GM12878 (cell line): Measurements from ENCODE around the gene ADGRE2. TPM values are rescaled to one million over a fixed set of nuclear protein-coding genes. Genes with fewer than 3 reads are reported as not detected.

Experiments used
- ATAC-seq: fragments of 200-7000 bp; cut with Tn5 transposase; 3 replicates; pipeline ENCODE4 v1.9.1; 2020; ENCODE audit warnings: mild to moderate bottlenecking, moderate library complexity
- BruUV-seq: library from RNA; stranded (reverse); fragments of 400-500 nt; replicated peaks from 2 replicates; lab custom pipeline; 2021; lab: Mats Ljungman, UMichigan
- CTCF ChIA-PET: fragments of 300-600 bp; sonication (Branson Sonifier 250); formaldehyde crosslinking; extraction: SDS; loops from one replicate; lab custom pipeline; 2021; ENCODE audit warnings: inconsistent platforms; lab: Yijun Ruan, JAX
- POLR2A ChIA-PET: fragments of 350-600 bp; formaldehyde crosslinking; extraction: SDS; loops from one replicate; lab custom pipeline; 2021; ENCODE audit warnings: inconsistent platforms; lab: Charles Lee
- RAD21 ChIA-PET: fragments of 300-600 bp; sonication (Branson Sonifier 250); formaldehyde crosslinking; loops from one replicate; lab custom pipeline; 2023; ENCODE audit warnings: antibody characterized with exemption; ENCODE audit not compliant: unreplicated experiment; lab: Charles Lee
- SMC1A ChIA-PET: fragments of 300-600 bp; sonication (Branson Sonifier 250); formaldehyde crosslinking; loops from one replicate; lab custom pipeline; 2023; ENCODE audit not compliant: unreplicated experiment, uncharacterized antibody; lab: Charles Lee
- DNase-seq: peaks from one replicate; pipeline ENCODE4 v3.0.0-alpha.2; 2011; ENCODE audit warnings: low read depth, low spot score
- FAIRE-seq: peaks from 3 replicates; lab custom pipeline; 2011; peaks lifted over from hg19 to GRCh38; lab: Jason Lieb, UNC
- H2AFZ ChIP-seq: 2 replicates; pipeline ENCODE4 v1.6.0; 2011; ENCODE audit warnings: low read depth, low read length, control low read depth; ENCODE audit not compliant: control insufficient read depth
- H3K27ac ChIP-seq: 2 replicates; pipeline ENCODE4 v1.5.1; 2011; ENCODE audit warnings: control low read depth; ENCODE audit not compliant: control insufficient read depth, insufficient read depth
- H3K27me3 ChIP-seq, 2 experiments: replicated peaks in 1 of 2; 2 replicates each; pipeline versions ENCODE4 v1.6.0 to v1.6.1; 2011; ENCODE audit warnings: low read length in 1 of 2; ENCODE audit not compliant: control insufficient read depth in 2 of 2, insufficient read depth in 2 of 2
- H3K36me3 ChIP-seq, 2 experiments: 2 replicates each; pipeline ENCODE4 v1.5.1; 2011; ENCODE audit warnings: low read length in 1 of 2; ENCODE audit not compliant: control insufficient read depth in 2 of 2, insufficient read depth in 2 of 2
- H3K4me1 ChIP-seq: 2 replicates; pipeline ENCODE4 v1.6.1; 2011; ENCODE audit warnings: mild to moderate bottlenecking, low read length, moderate library complexity, mixed read lengths; ENCODE audit not compliant: control insufficient read depth, insufficient read depth
- H3K4me2 ChIP-seq: 2 replicates; pipeline ENCODE4 v1.6.0; 2011; ENCODE audit warnings: control low read depth; ENCODE audit not compliant: control insufficient read depth, insufficient read depth
- H3K4me3 ChIP-seq: fragments of 200-600 bp; sonication (generic); 2 replicates; pipeline ENCODE4 v1.5.1; 2016
- H3K79me2 ChIP-seq: 2 replicates; pipeline ENCODE4 v1.6.0; 2011; ENCODE audit warnings: low read length; ENCODE audit not compliant: control insufficient read depth, insufficient read depth
- H3K9ac ChIP-seq: 2 replicates; pipeline ENCODE4 v1.8.0; 2011; ENCODE audit warnings: low read length, control low read depth, mixed read lengths; ENCODE audit not compliant: control insufficient read depth, insufficient read depth
- H3K9me3 ChIP-seq: replicated peaks from 3 replicates; pipeline ENCODE4 v1.5.1; 2011; ENCODE audit warnings: mild to moderate bottlenecking, low read length; ENCODE audit not compliant: control insufficient read depth, insufficient read depth
- H4K20me1 ChIP-seq: 2 replicates; pipeline ENCODE4 v1.6.0; 2011; ENCODE audit not compliant: control insufficient read depth, insufficient read depth
- ASH2L ChIP-seq: fragments of 300-600, 200-600 bp; sonication (generic); IDR thresholded peaks from 2 replicates; pipeline ENCODE4 v1.6.1; 2017; ENCODE audit warnings: low read depth, mild to moderate bottlenecking, borderline replicate concordance
- ATF7 ChIP-seq: fragments of 450-650 bp; IDR thresholded peaks from 2 replicates; pipeline ENCODE4 v1.6.1; 2016; ENCODE audit warnings: low read depth, mild to moderate bottlenecking
- CEBPZ ChIP-seq: fragments of 150-350 bp; IDR thresholded peaks from 2 replicates; pipeline ENCODE4 v1.6.1; 2016; ENCODE audit warnings: low read depth, low read length
- GATAD2B ChIP-seq: fragments of 450-650 bp; conservative IDR thresholded peaks from 2 replicates; pipeline ENCODE4 v1.6.1; 2017; ENCODE audit warnings: low read depth, mild to moderate bottlenecking, moderate library complexity
- NRF1 ChIP-seq: conservative IDR thresholded peaks from 2 replicates; pipeline ENCODE4 v1.6.1; 2011; ENCODE audit warnings: mild to moderate bottlenecking, low read depth, low read length, improper control_type of control experiment
- ZBTB11 ChIP-seq: fragments of 450-650 bp; formaldehyde crosslinking; IDR thresholded peaks from 2 replicates; pipeline ENCODE4 v1.5.0; 2022; ENCODE audit warnings: mild to moderate bottlenecking, missing genetic modification characterization
- ZBTB33 ChIP-seq: fragments of 450-650 bp; IDR thresholded peaks from 2 replicates; pipeline ENCODE4 v1.6.1; 2017; ENCODE audit warnings: mild to moderate bottlenecking
- ZNF687 ChIP-seq: fragments of 450-650 bp; IDR thresholded peaks from 2 replicates; pipeline ENCODE4 v1.6.1; 2017; ENCODE audit warnings: mild to moderate bottlenecking, moderate library complexity
- ZSCAN29 ChIP-seq: fragments of 450-650 bp; IDR thresholded peaks from 2 replicates; pipeline ENCODE4 v1.6.1; 2017; ENCODE audit warnings: mild to moderate bottlenecking, moderate library complexity
- WGBS: methylation state at CpG from one replicate; pipeline ENCODE4 v1.1.6; 2016; ENCODE audit warnings: low lambda C conversion rate; ENCODE audit not compliant: insufficient replicate concordance, insufficient coverage; ENCODE audit errors: missing lambda C conversion rate; 5-methylcytosine and 5-hydroxymethylcytosine counted together
- in situ Hi-C: fragments of 300-500 bp; cut with MboI; formaldehyde crosslinking; loops from 9 replicates; pipeline ENCODE4 v1.14.3; 2018; ENCODE audit warnings: mixed read lengths
- intact Hi-C: fragments of 100-400 bp; cut with micrococcal nuclease; formaldehyde crosslinking; loops from one replicate; pipeline ENCODE4 v1.14.2; 2022; ENCODE audit not compliant: unreplicated experiment
- polyA plus RNA-seq, 11 experiments: library from polyadenylated mRNA; depleted of rRNA in 4 of 11; unstranded in 6 of 11; stranded (reverse) in 5 of 11; fragments of >200 nt; fragmentation: Nextera tagmentation in 4 of 11; fragmentation: Illumina TruSeq in 1 of 11; extraction: Ambion mirVana in 4 of 11; extraction: Trizol in 1 of 11; gene quantifications; 1 replicate in 1 of 11; 2 replicates in 10 of 11; pipeline versions ENCODE4 v1.2.1 to v1.2.3, GENCODE V29; 2011 to 2016; ENCODE audit warnings: inconsistent platforms in 2 of 11, missing spikeins in 2 of 11, low read depth in 1 of 11
- total RNA-seq, 4 experiments: library from RNA; depleted of rRNA in 3 of 4; stranded (reverse); fragments of >200 nt in 3 of 4; fragmentation: Illumina TruSeq in 1 of 4; extraction: Trizol in 1 of 4; gene quantifications; 2 replicates each; pipeline versions ENCODE4 v1.2.1 to v1.2.3, GENCODE V29; 2013 to 2021

Gene ADGRE2
- total and polyA plus RNA-seq, 10 of the 15 experiments (the other 5 are each of a cell fraction or from before 2014, with no cell fraction given) = 0.15 to 12.7 (median 4.6) TPM

GRCh38 chr19:14758816-14759215, 19.5 kb downstream of the ADGRE2 start:
- Histone ChIP-seq H3K9me3 (no peaks in the 10 kb centered on the region), H3K27me3 (no peaks in the 10 kb centered on the region), H3K36me3 (no peaks in the 10 kb centered on the region), H3K9ac (no peak overlapping the region), H4K20me1 (no peaks in the 10 kb centered on the region), H2AFZ (no peak overlapping the region)
- no peak for DNase-seq
- in situ Hi-C loops = no loop called here
- intact Hi-C loops = no loop called here
- SMC1A ChIA-PET = no interaction called here
- no peak for ATAC-seq
- RAD21 ChIA-PET = no interaction called here
- TF ChIP-seq ZNF687 = no peak
- TF ChIP-seq ZBTB33 = no peak
- no peak for TF ChIP-seq ZSCAN29
- TF ChIP-seq ASH2L = no peak
- no peak for TF ChIP-seq CEBPZ
- no peak for TF ChIP-seq ZBTB11 (CRISPR knock-in tag)
- TF ChIP-seq NRF1 = no peak
- TF ChIP-seq GATAD2B = no peak
- no peak for TF ChIP-seq ATF7
- TF ChIP-seq, all 136 proteins: peak for 0
- Histone ChIP-seq H3K79me2 (no peaks in the 10 kb centered on the region), H3K4me3 (no peak overlapping the region), H3K4me1 (no peaks in the 10 kb centered on the region), H3K4me2 (no peak overlapping the region), H3K27ac (no peak overlapping the region)
- FAIRE-seq = no peak
- ChIA-PET POLR2A (interaction anchor here (0.6 kb wide), 1 partner anchor 169 kb away, joined by 5 read pairs; no protein-coding TSS in a partner anchor), CTCF (no interaction called here)
- BruUV-seq = no TSS peak
- 70% methylated on average over 16 of the region's 16 CpGs for WGBS
